ENCODE data around the gene MRPS23. TPM values are rescaled to one million over a fixed set of nuclear protein-coding genes. Genes with fewer than 3 reads are reported as not detected.

Gene MRPS23
- total RNA-seq, 1 donor from 2014 or later: 86.7 TPM

DNA sequence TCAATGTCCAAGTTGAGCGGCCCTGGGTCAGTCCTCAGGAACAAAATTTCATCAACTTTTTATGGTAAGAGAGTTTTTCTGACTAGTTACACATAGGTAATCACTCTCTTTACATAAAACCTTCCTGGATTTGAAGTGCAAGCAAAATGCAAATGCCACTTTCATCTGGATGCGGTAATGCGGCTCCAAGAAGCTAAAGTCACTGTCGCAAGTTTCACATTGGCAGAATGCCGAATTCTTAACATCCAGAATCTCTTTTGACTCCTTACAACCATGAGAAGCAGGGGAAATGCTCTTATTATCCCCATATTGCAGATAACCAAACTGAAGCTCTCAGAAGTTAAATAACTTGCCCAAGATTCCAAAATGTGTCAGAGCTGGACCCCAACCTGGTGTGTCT lies 30.0 kb downstream of the MRPS23 start:
- ATAC-seq: no peak
- DNase-seq (ENCODE audit: missing footprints): no peak
- intact Hi-C loops (cut with DNase I): no loop called here

DNA sequence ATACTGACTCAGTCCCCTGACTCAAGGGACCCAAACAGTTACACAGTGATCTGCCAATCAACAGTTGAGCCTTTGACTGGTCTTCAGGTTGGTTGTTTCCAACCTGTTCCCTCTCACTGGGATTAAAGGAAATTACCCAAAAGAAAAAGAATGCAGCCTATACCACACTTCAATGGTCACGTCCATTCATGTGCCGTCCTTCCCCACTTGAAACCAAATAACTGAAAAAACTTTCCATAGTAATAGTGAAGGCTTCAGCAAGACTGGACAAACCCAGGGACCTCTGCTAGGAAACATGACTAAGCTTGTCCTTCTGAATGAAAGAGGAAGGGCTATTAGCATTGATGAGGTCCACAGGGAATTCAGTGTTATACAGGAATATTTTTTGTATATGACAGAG lies 30.6 kb downstream of the MRPS23 start:
- intact Hi-C loops (cut with DNase I): no loop called here
- no peak for DNase-seq (ENCODE audit: missing footprints)
- ATAC-seq: no peak

DNA sequence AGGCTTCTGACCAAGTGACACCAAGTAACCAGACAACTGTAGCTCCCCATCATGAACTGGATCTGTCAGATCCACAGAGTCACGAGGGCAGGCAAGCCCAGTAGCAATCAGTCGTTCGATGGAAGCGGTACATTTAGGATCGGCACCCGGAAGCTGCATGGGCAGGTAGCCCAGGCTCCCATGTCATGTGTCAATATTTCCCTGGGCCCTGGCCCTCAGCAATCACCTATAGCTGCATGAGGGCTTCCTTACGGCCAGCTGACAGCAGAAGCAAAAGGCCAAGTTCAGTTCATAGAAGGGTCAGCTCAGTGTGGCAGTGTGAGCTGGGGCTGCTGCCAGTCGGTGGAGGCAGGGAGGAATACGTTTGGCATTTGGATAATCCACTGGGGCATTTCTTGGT lies 31.8 kb downstream of the MRPS23 start:
- DNase-seq (ENCODE audit: missing footprints) (no peak), ATAC-seq (no peak)
- intact Hi-C loops (cut with DNase I): no loop called here

DNA sequence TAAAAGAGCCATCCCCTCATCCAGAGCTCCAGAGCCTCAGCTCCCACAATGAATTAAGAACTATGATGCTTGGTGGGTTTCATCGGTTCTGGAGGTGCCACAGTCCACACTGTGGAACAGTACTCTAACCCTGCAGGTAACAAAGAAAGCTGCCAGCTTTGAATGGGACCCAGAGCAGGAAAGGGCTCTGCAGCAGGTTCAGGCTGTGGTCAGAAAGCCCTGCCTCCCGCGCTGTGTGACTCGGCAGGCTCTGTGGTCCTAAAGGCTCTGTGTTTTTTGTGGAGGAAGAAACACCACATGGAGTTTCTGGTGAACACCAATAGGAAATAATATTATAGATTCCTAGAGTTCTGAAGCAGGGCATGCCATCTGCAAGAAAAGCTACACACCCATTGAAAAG lies 32.5 kb downstream of the MRPS23 start:
- DNase-seq (ENCODE audit: missing footprints) (no peak), ATAC-seq (no peak)
- intact Hi-C loops (cut with DNase I): no loop called here

DNA sequence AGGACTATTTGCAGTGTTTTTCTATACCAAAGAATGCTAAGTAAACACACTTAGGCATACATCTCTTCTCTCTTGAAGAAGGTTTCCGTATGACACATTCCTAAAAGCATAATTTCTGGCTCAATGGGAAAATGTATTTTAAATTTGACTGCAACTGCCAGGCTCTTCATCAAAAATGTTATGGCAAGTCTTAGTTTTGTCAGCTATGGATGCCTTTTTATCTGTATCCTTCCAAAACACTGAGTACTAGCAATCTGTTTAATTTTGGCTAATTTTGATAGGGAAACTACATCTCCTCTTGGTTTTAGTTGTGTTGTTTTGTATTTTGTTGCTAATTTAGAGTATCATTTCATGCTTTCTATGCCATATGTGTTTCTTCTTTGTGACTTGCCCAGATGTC lies 35.4 kb downstream of the MRPS23 start:
- ATAC-seq: no peak

DNA sequence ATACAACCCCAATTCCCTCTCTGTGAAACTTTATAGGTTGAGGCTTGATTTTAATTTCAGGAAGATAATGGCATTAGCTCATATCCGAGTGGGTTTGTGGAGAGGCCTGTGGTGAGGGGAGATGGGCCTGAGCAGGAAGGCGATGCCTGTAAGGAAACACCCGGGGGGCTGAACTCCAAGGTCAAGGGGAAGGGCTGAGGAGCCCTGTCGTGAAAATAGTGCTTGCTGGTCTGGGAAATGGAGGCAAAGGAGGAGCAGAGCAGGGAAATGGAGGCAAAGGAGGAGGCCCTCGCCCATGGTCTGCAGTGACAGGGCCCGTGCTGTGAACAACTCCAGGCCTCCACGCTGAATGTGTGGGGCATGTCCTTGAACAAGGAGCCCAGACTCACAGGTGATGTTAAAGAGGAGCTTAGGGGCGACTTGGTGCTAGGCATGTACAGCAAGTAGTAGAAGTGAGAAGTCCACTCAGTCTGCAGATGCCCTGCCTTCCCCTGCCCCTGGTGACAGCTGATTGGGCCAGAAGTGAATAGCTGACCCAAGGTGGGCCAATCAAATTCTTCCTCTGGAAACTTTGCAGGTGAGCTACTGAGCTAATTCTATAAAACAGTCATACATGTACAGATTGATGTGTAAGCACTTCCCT lies 38.1 kb downstream of the MRPS23 start:
- ATAC-seq (no peak), DNase-seq (ENCODE audit: missing footprints) (no peak)
- intact Hi-C loops (cut with DNase I): no loop called here

More for the DNA sequence above, 35.4 kb downstream of the MRPS23 start:
- no peak for DNase-seq (ENCODE audit: missing footprints)
- intact Hi-C loops (cut with DNase I): no loop called here

DNA sequence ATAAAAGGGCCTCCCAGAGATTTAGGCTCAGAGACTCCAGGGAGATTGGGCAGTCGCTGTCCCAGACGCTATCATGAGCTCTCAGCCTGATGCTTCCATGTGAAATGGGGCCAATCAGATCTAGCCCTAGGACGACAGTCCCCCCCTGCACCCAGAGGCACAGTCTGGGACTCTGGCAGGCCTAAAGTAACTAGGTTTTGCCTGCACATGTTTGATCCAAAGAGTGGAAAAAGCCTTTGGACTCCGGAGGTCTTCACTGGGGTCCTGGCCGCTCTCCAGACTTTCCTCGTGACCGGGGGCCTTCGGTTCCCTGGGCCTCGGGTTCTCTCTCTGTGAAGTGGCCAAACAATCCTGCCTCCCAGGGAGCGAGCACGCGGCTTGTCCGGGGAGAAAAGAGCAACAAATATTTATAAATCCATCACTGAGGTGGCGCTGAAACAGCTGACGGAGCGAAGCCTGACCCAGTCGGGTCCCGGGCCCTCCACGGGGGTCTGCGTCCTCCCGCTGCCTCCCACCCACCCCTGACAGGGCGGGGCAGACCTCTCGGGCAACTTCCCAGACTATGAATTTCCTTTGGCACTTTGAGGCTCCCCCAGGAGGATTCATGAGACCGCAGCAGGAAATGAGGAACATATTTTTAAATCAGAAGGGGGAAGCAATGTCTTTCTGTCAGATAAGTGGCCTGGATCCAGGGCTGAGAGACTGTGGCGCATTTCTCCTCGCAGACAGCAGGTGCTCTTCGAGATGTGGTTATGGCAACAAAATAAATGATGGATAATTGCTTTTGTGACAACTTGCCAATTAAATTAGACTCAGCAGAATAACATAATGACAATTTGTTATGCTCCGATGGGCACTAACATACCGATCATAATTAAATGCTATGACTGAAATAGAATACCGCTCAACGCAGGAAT lies 38.9 kb downstream of the MRPS23 start:
- peak; percentile 77 for ATAC-seq
- DNase-seq (ENCODE audit: missing footprints): peak; percentile 68
- intact Hi-C loops (cut with DNase I): no loop called here

DNA sequence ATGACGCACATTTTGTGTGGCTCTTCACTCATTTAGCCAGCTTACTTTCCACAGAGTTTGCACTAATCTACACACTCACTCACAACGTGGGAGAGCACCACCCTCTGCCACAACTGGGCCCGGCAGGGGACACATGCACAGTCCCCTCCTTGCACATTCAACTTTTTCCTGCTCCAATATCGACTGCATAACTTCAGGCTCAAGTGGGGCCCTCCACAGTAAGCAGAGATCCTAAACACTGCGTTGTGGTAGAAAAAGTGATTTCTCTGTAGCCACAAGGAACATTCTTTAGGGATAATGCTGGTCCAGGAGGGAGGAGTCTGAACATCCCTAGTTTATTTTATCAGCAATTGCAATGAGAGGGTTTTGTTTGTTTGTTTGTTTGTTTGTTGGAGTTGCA lies 40.0 kb downstream of the MRPS23 start:
- no peak for DNase-seq (ENCODE audit: missing footprints)
- ATAC-seq: no peak
- intact Hi-C loops (cut with DNase I): loop anchor here (5.0 kb wide), 1 partner anchor 237 kb away; no protein-coding TSS in a partner anchor

DNA sequence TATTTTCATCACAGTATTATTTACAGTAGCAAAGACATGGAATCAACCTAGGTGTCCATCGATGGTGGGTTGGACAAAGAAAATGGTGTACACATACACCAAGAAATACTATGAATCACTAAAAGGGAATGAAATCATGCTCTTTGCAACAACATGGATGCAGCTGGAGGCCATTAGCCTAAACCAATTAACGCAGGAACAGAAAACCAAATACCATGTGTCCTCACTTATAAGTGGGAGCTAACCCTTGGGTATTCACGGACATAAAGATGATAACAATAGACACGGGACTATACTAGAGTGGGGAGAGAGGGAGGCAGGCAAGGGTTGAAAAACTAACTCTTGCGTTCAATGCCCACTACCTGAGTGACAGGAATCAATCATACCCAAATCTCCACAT lies 41.0 kb downstream of the MRPS23 start:
- intact Hi-C loops (cut with DNase I): loop anchor here (5.0 kb wide), 1 partner anchor 238 kb away; no protein-coding TSS in a partner anchor
- DNase-seq (ENCODE audit: missing footprints) (no peak), ATAC-seq (no peak)

DNA sequence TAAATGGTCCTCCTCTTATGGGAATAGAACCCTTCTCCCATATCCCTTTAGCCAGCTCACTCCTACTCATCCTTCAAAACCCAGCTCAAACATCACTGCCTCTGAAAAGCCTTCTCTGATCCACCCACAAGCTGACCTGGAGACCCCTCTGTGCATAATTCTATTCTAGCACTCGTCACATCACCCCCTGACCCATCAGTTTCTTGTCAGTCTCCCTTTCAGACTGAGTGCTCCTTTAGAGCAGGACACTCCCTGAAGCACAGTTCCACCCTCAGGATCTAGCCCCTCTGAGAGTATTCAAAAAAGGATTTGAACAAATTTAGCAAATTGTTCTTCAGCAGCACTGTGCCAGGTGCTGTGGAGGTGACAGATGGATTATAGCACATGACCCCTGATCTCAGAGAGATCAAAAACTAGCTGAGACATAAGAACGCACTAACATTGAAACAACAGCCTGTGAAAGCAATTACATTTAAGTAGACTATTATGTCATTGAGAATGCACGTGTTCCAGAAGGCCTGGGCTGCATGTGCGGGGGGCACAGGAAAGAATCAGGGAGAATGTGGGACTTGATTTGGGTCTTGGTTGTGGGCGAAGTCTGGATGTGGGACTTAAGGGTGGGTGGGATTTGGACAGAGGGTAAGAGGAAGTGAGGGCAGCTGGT lies 43.5 kb downstream of the MRPS23 start:
- ATAC-seq (no peak), DNase-seq (ENCODE audit: missing footprints) (no peak)
- intact Hi-C loops (cut with DNase I): loop anchor here (5.0 kb wide), 1 partner anchor 241 kb away; no protein-coding TSS in a partner anchor

DNA sequence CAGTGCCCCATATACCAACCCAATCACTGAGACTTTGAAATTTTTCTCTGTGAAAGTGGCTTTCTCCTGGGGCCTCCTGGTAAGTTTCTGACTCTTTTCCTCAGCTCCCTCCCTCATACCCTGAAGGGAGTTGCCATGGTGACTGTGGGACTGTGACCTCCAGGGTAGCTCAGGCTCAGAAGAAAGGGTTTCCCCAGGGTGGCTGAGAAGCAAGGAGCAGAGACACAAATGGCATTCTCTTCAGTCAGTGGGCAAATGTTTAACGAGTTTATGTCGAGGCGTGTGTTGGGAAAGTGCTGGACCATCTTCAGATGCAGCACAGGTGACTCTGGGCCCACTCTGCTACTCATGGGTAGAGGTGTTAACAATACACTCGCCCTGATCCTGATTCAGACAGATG lies 46.8 kb downstream of the MRPS23 start:
- DNase-seq (ENCODE audit: missing footprints): no peak
- intact Hi-C loops (cut with DNase I): no loop called here
- ATAC-seq: no peak

DNA sequence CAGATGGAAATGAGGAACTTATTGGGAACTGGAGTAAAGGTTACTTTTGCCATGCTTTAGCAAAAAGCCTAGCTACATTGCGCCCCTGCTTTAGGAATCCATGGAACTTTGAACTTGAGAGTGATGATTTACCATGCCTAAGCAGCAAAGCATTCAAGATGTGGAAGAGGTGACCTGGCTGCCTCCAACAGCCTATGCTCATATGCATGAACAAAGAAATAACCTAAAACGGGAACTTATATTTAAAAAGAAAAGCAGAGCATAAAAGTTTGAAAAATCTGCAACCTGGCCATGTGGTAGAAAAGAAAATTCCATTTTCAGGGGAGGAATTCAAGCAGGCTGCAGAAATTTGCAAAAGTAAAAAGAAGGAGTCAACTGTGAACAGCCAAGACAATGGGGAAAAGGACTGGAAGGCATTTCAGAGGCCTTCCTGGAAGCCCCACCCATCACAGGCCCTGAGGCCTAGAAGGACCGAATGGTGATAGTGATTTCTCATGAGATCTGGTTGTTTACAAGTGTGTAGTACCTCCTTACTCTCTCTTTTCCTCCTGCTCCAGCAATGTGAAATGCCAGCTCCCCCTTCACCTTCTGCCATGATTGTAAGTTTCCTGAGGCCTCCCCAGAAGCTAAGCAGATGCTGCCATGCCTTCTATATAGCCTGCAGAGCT lies 48.7 kb downstream of the MRPS23 start:
- intact Hi-C loops (cut with DNase I): no loop called here
- DNase-seq (ENCODE audit: missing footprints): no peak
- no peak for ATAC-seq

DNA sequence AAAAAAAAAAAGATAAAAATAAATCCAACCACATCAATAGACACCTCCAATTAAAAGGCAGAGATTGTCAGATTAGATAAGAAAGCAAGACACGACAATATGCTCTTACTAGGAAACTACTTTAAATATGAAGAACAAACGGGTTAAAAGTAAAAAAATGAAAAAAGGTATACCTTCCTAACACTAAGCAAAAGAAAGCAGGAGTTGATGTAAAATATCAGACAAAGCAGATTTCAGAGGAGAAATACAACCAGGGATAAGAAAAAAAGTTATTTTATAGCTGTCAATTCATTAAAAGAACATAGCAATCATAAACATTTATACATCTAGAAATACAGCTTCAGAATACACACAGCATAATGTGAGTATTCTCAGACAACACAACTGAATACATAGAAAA lies 55.0 kb downstream of the MRPS23 start:
- intact Hi-C loops (cut with DNase I): no loop called here
- ATAC-seq: no peak
- no peak for DNase-seq (ENCODE audit: missing footprints)

DNA sequence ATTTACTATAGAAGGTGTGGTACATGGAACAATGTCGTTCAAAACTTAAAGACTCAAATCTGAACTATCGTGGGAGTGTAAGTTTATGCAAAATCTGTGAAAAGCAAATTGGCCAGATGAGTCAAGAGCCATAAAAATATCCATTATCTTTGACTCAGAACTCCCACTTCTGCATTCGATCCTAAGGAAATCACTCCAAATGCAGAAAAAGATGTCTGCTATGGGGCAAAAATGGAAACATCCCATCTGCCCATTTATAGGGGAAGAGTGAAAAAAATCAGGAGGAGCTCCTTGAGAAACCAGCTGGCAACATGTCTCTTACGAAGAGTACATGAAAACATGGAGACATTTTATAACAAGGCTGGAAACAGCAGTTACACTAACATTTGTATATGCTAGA lies 61.1 kb downstream of the MRPS23 start:
- intact Hi-C loops (cut with DNase I): no loop called here
- no peak for ATAC-seq
- no peak for DNase-seq (ENCODE audit: missing footprints)

DNA sequence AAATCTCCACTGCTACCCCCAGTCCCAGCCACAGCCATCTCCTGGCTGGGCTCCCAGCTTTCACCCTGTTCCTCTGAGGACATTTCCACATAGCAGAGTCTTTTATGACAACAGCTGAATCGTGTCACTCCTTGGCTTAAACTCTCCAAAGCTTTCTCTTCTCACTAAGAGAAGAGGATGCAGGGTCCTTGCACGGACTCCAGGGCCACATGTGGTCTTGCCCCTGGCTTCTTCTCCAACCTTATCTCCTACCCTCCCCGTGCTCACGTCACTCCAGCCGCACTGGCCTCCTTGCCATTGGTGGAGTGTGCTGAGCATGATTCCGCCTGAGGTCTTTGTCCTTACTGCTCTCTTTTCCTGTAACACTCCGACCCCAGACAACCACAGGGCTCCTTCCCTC lies 64.8 kb downstream of the MRPS23 start:
- ATAC-seq: peak; percentile 92
- peak; percentile 80 for DNase-seq (ENCODE audit: missing footprints)
- intact Hi-C loops (cut with DNase I): no loop called here
